HepG2 (cell line): ENCODE results near the gene SLC15A1.

ENCODE experiments used
- BCL6 ChIP-seq: IDR thresholded peaks from 2 replicates; pipeline ENCODE4 v1.6.1; 2016; ENCODE audit warnings: missing genetic modification reagents, missing compliant biosample characterization
- MAFK ChIP-seq, 2 experiments: IDR thresholded peaks in 1 of 2; conservative IDR thresholded peaks in 1 of 2; 2 replicates each; pipeline ENCODE4 v1.6.1; 2011; ENCODE audit warnings: improper control_type of control experiment in 2 of 2, low read length in 2 of 2
- POLR2A ChIP-seq, 2 experiments: IDR thresholded peaks; 2 replicates each; pipeline ENCODE4 v1.6.1; 2011; ENCODE audit warnings: low read depth in 2 of 2, low read length in 2 of 2, mild to moderate bottlenecking in 1 of 2, moderate library complexity in 1 of 2; ENCODE audit not compliant: insufficient read depth in 1 of 2
- POLR2G ChIP-seq: fragments of 200-400 bp; formaldehyde crosslinking; IDR thresholded peaks from 2 replicates; pipeline ENCODE4 v1.6.1; 2018; ENCODE audit warnings: mild to moderate bottlenecking, low read depth, low read length, moderate library complexity
- ZNF572 ChIP-seq: sonication (generic); formaldehyde crosslinking; IDR thresholded peaks from 2 replicates; pipeline ENCODE4 v1.5.1; 2020; ENCODE audit warnings: mild to moderate bottlenecking, missing genetic modification reagents
- TF ChIP-seq, protein P1 (sequence below): IDR thresholded peaks from 2 replicates; pipeline ENCODE4 v1.6.1; 2016

GRCh38 chr13:98643479-98643878, 109.0 kb downstream of the SLC15A1 start:
- TF ChIP-seq MAFK (conservative IDR thresholded peaks at IDR 0.05 in 1 of 2, IDR thresholded peaks at IDR 0.05 in 1 of 2; ENCODE audit: low read length in 2 of 2) (no peak), ZNF572 (CRISPR knock-in tag) (no peak), BCL6 (CRISPR knock-in tag) (no peak), POLR2A (IDR thresholded peaks at IDR 0.05; ENCODE audit: insufficient read depth in 1 of 2, low read depth in 2 of 2, low read length in 2 of 2) (no peak), POLR2G (no peak)
- TF ChIP-seq, protein P1, sequence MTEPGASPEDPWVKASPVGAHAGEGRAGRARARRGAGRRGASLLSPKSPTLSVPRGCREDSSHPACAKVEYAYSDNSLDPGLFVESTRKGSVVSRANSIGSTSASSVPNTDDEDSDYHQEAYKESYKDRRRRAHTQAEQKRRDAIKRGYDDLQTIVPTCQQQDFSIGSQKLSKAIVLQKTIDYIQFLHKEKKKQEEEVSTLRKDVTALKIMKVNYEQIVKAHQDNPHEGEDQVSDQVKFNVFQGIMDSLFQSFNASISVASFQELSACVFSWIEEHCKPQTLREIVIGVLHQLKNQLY: no peak
